ES-I3 (cell line): ENCODE data around the gene RPN1.
"Not testable (repeated sequence)": the region's sequence is repeated elsewhere in the genome, so short reads cannot be mapped to it uniquely, and the experiment has no call there.

Experiments used
- H3K36me3 ChIP-seq: 2 replicates; pipeline ENCODE4 v1.6.1; 2013; ENCODE audit warnings: mild to moderate bottlenecking, low read length, control low read depth, moderate library complexity; ENCODE audit not compliant: insufficient read depth
- H3K4me1 ChIP-seq: 2 replicates; pipeline ENCODE4 v1.6.1; 2013; ENCODE audit warnings: mild to moderate bottlenecking, control low read depth, low read length; ENCODE audit not compliant: insufficient read depth
- H3K9ac ChIP-seq: 2 replicates; pipeline ENCODE4 v1.6.1; 2013; ENCODE audit warnings: low read depth, mild to moderate bottlenecking, low read length, moderate library complexity
- H3K9me3 ChIP-seq: 2 replicates; pipeline ENCODE4 v1.6.1; 2013; ENCODE audit warnings: mild to moderate bottlenecking, low read length, moderate library complexity; ENCODE audit not compliant: control insufficient read depth, insufficient read depth

Gene RPN1

DNA sequence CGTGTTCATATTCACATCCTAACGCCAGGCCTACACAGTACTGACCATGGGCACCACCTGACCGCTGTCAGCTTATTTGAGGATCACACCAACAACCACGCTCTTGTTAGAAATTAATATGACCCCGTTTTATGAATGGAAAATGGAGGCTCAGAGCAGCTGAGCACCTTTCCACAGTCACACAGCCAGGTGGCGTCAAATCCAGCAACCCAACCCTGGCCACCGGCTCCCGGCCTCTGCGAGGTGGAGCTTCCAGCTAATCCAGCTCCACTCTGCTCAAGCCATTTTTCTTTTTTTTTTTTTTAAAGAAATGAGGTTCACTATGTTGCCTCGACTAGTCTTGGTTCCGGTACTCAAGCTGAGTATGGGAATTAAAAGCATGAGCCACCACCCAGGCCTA lies 41.3 kb downstream of the RPN1 start:
- H3K4me1 ChIP-seq: no peaks in the 10 kb centered on the region
- no peak overlapping the region for H3K9ac ChIP-seq
- H3K9me3 ChIP-seq: no peaks in the 10 kb centered on the region
- no peaks in the 10 kb centered on the region for H3K36me3 ChIP-seq

DNA sequence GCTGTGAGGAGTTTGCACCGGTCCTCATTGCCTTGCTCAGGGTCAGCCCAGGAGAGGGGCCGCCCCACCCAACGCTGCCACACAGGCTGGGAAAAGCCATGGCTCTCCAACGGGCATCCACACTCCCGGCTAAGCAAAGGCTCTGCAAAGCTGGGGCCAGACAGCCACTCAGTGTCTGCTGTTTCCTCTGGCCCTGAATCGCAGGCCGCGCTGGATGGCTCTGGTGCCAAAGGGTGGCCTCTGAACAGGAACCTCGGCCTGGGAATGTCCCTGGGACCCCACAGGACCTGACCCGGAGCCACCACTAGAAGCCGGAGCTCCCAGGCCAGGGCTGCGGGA lies 42.9 kb downstream of the RPN1 start:
- Histone ChIP-seq H3K36me3 (no peaks in the 10 kb centered on the region), H3K4me1 (no peaks in the 10 kb centered on the region), H3K9ac (no peak overlapping the region), H3K9me3 (no peaks in the 10 kb centered on the region)

DNA sequence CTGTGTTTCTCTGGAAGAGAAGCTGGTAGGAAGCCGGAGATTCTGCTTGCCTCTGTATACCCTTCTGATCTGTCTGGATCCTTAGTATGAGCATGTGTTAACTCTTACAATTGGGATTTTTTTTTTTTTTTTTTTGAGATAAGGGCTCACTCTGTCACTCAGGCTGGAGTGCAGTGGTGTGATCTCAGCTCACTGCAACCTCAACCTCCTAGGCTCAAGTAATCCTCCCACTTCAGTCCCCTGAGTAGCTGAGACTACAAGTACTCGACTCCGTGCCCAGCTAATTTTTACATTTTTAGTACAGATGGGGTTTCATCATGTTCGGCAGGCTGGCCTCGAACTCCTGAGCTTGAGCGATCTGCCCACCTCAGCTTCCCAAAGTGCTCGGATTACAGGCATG lies 44.5 kb downstream of the RPN1 start:
- H3K4me1 ChIP-seq: no peaks in the 10 kb centered on the region
- no peak overlapping the region for H3K9ac ChIP-seq
- H3K9me3 ChIP-seq: no peaks in the 10 kb centered on the region
- no peaks in the 10 kb centered on the region for H3K36me3 ChIP-seq

DNA sequence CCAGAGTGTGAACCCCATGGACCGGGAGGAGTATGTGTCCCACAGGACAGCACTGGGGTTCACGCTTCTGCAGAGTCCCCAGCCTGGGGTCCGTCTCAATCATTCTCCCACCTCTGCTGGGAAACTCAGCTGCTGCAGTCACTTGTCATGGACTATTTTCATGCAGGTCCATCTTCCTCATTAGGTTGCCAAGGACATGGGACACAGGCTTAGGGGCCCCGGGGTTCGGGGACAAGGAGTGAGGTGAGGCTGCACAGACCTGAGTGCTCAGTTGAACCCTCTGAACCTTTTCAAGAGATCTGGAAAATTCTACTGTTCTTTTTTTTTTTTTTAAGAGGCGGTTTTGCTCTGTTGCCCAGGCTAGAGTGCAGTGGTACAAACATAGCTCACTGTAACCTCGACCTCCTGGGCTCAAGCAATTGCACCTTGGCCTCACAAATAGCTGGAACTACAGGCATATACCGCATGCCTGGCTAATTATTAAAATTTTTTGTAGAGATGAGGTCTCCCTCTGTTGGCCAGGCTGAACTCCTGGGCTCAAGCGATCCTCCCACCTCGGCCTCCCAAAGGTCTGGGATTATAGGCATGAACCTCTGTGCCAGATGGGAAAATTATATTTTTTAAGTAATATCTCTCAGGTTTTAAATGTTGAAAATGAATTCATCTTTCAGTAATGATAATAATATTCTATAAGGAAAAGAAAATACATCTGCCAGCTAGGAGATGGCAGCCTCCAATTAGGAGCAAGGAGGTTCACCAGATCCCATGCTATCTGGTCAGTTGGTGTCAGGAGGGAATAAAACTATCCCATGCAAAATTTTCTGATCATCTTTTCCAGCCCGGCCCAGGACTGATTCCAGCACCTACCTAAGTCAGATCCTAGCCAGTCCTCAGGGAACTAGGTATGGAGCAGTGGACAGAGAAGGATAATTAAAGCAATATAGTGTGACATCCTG lies 45.2 kb downstream of the RPN1 start:
- H3K36me3 ChIP-seq: no peaks in the 10 kb centered on the region
- no peaks in the 10 kb centered on the region for H3K9me3 ChIP-seq
- no peak overlapping the region for H3K9ac ChIP-seq
- no peaks in the 10 kb centered on the region for H3K4me1 ChIP-seq

DNA sequence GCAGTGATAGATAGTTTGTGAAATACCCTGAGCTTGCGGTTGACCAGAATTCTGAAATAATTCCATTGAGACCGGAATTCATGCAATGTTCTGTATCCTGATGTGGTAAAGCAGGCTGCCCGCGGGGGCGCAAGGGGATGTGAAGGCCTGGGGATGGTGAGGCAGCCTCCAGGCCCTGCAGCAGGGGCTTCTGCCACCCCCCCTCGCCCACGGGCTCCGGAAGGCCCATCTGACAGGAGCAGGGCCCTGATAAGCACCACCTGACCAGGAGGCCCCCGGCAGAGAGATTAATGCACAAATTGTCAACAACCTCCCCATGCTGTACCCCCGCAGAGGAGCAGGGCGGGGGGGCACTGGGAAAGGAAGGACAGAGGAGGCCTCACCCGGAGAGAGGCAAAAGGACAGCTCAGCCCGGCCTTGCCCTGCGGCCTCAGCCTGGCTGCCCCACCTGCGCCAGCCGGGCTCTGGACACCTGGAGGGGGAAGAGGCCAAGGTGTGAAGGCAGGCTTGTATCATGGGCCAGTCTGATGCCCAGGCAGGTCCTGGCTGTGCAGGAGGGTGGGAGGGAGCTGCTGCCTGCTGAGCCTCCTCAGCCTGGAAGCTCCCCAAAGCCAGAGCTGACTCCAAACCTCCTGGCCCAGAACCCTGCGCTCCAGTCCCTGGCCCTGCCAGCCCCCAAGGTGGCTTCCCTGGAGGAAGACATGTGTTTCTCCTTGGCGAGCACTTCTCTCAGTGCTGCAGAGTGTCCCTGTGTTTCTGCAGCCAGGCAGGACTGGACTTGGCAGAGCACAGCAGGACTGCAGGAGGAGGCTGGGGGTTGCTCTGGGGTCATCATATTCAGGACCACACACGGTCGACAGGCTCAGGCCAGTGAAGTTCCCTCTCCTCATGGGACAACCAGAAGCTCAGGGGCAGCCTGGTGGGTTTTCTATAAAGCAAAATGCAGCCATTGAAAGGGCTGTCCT lies 46.5 kb downstream of the RPN1 start:
- H3K36me3 ChIP-seq: no peaks in the 10 kb centered on the region
- no peaks in the 10 kb centered on the region for H3K4me1 ChIP-seq
- H3K9me3 ChIP-seq: no peaks in the 10 kb centered on the region
- no peak overlapping the region for H3K9ac ChIP-seq

DNA sequence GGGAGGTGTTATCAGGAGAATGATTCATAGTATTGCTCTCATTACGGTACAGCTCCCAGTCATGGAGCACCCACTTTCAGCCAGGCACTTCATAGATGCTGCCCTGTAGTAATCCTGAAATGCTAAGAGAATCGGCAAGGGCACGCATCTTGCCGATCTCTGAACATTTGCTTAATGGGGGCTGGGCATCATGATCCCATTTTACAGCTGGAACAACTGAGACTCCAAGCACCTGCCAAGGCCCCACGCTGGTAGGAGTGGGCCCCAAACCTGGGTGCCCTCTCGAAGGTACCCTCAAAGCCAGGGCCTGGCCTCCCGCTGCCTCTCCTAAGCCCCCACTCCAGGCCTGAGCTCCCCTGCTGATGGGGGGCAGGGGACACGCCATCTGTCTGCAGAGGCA lies 47.3 kb downstream of the RPN1 start:
- Histone ChIP-seq H3K4me1 (no peaks in the 10 kb centered on the region), H3K9ac (no peak overlapping the region), H3K36me3 (no peaks in the 10 kb centered on the region), H3K9me3 (no peaks in the 10 kb centered on the region)

DNA sequence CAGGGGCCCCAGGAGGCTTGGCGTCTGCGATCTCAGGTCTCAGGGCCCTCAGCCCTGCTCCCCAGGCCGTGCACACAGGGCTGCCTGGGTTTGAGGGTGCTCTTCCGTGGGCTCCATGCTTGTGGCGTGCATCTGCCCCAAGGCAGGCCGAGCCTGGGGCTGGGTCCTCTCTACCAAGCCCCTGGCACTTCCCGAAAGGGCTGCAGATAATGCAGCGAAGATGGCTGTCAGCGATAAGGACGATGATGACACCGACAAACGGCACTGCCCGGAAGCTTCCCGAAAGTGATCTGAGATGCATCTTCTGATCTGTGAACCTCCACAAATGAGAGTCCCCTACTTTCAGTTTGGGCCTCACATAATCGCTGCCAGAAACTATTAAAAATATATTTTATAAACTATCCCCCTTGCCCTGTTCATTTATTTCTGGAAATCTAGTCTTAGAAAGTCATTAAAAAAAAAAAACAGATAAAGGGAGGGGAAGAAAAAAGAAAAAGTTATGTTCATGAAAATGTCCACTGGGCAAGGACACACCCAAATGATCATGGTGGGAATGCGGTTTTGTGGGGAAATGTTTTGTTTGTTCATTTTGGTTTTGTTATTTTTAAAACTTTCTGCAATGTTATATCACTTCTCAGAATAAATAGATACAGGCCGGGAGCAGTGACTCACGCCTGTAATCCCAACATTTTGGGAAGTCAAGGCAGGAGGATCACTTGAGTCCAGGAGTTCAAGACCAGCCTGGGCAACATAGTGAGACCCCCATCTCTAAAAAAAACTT lies 51.5 kb downstream of the RPN1 start:
- Histone ChIP-seq H3K9ac (no peak overlapping the region), H3K4me1 (no peaks in the 10 kb centered on the region), H3K36me3 (no peaks in the 10 kb centered on the region), H3K9me3 (no peaks in the 10 kb centered on the region)

DNA sequence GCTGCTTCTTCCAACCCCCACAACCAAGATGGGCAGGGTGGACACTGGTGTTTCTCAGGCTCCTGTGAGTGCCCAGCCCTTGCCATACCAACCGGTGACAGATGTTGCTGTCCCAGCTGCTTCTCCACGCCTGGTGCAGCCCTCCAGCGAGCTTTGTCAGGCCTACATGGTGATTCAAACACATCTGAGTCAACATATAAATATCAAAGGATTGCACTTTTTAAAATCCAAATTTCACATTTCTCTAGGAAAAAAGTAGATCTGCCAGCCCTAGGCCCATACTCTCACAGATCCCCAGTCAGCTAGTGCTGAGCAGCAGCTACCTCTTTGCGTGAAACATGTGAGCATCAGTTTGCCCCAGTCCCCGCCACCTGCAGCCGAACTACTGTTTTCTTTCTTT lies 52.7 kb downstream of the RPN1 start:
- no peaks in the 10 kb centered on the region for H3K36me3 ChIP-seq
- H3K9me3 ChIP-seq: no peaks in the 10 kb centered on the region
- no peak overlapping the region for H3K9ac ChIP-seq
- 0 out of 2 replicates have a peak, but pooled peaks cover under 1% of the 10 kb centered on the region for H3K4me1 ChIP-seq

DNA sequence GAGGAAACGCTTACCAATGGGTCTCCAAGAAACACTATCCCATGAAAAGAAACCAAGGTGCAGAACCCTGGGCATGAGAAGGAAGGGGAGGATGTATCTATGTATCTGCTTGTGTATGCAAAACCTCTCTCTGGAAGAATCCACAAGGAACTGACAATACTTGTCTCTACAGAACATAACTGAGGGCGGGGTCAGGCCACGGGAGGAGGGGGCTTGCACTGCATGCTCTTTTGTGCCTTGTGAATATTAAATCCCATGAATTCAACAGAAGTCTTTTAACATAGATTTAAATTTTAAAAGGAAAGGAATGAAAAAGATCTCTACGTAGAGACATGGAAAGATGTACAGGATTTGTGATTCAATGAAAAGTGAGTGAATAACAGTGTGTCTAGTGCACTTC lies 57.8 kb downstream of the RPN1 start:
- Histone ChIP-seq H3K9me3 (no peaks in the 10 kb centered on the region; the same call in 1 of the 2 replicates), H3K4me1 (0 out of 2 replicates have a peak, but pooled peaks cover 3% of the 10 kb centered on the region), H3K9ac (no peak overlapping the region), H3K36me3 (no peaks in the 10 kb centered on the region)

DNA sequence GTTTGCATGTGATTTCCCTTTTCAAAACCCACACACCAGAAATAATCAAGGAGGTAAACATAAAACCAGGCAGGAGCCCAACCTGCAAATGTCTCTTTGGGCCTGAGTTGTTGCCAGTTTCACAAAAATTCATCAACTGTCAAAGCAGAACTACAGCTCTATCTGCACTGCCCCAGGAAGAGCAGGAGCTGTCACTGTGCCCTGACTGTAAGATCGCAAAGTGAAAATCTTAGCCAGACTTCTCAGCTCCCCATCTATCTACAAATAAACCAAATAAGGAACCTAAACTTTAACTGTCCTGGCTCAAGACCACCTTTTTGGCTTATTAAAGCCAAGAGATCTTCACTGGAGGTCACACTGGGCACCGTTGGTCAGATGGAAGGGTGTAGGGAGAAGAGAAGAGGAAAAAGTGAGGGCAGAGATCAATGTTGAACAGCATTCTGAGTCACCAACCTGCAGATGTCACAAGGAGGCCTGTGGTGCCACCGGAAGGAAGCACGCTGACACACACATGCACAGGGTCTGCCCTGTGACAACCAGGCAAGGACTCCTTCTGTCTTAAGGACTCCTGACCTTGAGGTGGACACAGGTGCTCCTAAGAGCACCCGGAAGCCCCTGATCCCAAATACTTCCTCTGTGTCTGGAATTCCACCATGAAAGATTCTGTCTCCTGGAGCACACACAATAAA lies 58.7 kb downstream of the RPN1 start:
- no peaks in the 10 kb centered on the region; the same call in 1 of the 2 replicates for H3K9me3 ChIP-seq
- H3K9ac ChIP-seq: no peak overlapping the region
- 0 out of 2 replicates have a peak, but pooled peaks cover 3% of the 10 kb centered on the region for H3K4me1 ChIP-seq
- no peaks in the 10 kb centered on the region for H3K36me3 ChIP-seq

DNA sequence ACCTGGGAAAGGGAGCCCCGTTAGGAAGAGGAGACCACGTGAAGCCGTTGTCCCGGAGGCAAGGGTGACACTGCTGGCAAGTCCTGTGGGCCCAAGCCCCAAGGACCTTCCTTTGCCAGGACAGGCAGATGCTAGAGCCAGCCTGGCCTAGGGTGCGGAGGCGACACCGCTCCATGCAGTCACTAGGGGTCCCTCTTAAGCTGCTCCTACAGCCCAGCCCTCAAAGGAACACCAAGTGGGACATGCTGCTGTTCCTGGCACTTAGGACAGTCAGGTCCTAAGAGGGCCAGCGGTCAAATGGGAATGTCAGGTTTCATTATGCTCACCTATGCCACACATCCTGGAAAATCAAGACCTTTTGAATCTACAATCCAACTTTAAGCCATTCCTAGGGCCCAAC lies 59.7 kb downstream of the RPN1 start:
- H3K9me3 ChIP-seq: no peaks in the 10 kb centered on the region; the same call in 1 of the 2 replicates
- 0 out of 2 replicates have a peak, but pooled peaks cover 3% of the 10 kb centered on the region for H3K4me1 ChIP-seq
- no peaks in the 10 kb centered on the region for H3K36me3 ChIP-seq
- H3K9ac ChIP-seq: no peak overlapping the region

DNA sequence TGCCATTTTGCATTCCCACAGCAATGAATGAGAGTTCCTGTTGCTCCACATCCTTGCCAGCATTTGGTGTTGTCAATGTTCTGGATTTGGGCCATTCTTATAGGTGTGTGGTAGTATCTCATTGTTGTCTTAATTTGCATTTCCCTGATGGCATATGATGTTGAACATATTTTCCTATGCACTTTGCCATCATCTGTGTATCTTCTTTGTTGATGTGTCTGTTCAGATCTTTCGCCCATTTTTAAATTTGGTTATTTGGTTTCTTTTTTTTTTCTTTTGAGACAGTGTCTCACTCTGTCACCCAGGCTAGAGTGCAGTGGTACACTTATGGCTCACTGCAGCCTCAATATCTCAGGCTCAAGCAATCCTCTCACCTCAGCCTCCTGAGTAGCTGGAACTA lies 60.6 kb downstream of the RPN1 start:
- not testable (repeated sequence) for H3K9me3 ChIP-seq, H3K9ac ChIP-seq, H3K4me1 ChIP-seq, H3K36me3 ChIP-seq

DNA sequence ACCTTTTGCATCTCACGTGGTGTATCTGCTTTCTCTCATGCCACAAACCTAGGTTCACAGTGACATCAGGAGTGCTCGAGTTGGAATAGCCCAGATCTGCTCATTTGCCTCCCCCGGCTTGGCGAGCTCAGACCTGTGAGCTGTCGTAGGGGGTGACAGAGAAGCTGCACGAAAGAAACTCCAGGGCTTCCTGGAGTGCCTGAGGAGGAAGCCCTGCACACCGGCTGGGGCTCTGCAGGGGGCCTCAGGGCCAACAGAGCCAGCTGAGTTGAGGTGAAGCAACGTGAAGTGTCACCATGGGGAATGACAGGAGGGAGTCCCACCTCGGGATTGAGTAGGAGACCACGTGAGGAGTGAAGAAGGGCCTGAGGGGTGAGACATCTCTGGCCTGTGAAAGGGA lies 62.5 kb downstream of the RPN1 start:
- H3K9ac ChIP-seq: no peak overlapping the region
- H3K9me3 ChIP-seq: no peaks in the 10 kb centered on the region; the same call in 1 of the 2 replicates

More for the DNA sequence above, 62.5 kb downstream of the RPN1 start:
- Histone ChIP-seq H3K4me1 (0 out of 2 replicates have a peak, but pooled peaks cover 3% of the 10 kb centered on the region), H3K36me3 (no peaks in the 10 kb centered on the region)
